K562 (cell line): ENCODE results near the gene GDF9.

Experiments used
- CTCF ChIP-seq, 3 experiments: IDR thresholded peaks in 2 of 3; conservative IDR thresholded peaks in 1 of 3; 2 replicates each; pipeline ENCODE4 v1.5.1; 2011 to 2012; ENCODE audit warnings: low read length in 3 of 3, mild to moderate bottlenecking in 3 of 3, control low read depth in 2 of 3, improper control_type of control experiment in 1 of 3, inconsistent platforms in 1 of 3, low read depth in 1 of 3, mixed read lengths in 1 of 3, moderate library complexity in 1 of 3; ENCODE audit not compliant: insufficient read depth in 2 of 3
- REST ChIP-seq, 2 experiments: fragments of 450-650 bp; formaldehyde crosslinking in 1 of 2; IDR thresholded peaks; 2 replicates each; pipeline versions ENCODE4 v1.4.0 to v1.6.1; 2014 to 2020; ENCODE audit warnings: mild to moderate bottlenecking in 2 of 2, borderline replicate concordance in 1 of 2, low read depth in 1 of 2
- SETDB1 ChIP-seq: IDR thresholded peaks from one replicate; pipeline ENCODE4 v1.6.1; 2012; ENCODE audit warnings: low read length, control low read depth, inconsistent platforms
- ZNF24 ChIP-seq: fragments of 450-650 bp; IDR thresholded peaks from 2 replicates; pipeline ENCODE4 v1.6.1; 2016

- TF ChIP-seq REST (IDR thresholded peaks at IDR 0.05; ENCODE audit: borderline replicate concordance) (no peak), REST (CRISPR knock-in tag; IDR thresholded peaks at IDR 0.05; ENCODE audit: low read depth) (no peak), SETDB1 (no peak), CTCF (IDR thresholded peaks at IDR 0.05 in 2 of 3, conservative IDR thresholded peaks at IDR 0.05 in 1 of 3; ENCODE audit: insufficient read depth in 2 of 3, low read depth in 1 of 3, low read length in 3 of 3) (no peak), ZNF24 (no peak)
These were observed 34.8 kb upstream of the GDF9 start for GRCh38 chr5:132901036-132901435.
